CD4-positive, alpha-beta T cell treated with Interleukin-2 at 100 ng/mL for 4 hours (primary cell): ENCODE results near the gene PSMD10.

Experiments
- DNase-seq: peaks from one replicate; pipeline ENCODE4 v3.0.0-alpha.2; 2020; ENCODE audit warnings: low spot score

PSMD10 gene

GRCh38 chrX:108072746-108073145, 18.6 kb downstream of the PSMD10 start:
- DNase-seq: no peak

GRCh38 chrX:108071578-108071977, 19.8 kb downstream of the PSMD10 start:
- DNase-seq: no peak

DNA sequence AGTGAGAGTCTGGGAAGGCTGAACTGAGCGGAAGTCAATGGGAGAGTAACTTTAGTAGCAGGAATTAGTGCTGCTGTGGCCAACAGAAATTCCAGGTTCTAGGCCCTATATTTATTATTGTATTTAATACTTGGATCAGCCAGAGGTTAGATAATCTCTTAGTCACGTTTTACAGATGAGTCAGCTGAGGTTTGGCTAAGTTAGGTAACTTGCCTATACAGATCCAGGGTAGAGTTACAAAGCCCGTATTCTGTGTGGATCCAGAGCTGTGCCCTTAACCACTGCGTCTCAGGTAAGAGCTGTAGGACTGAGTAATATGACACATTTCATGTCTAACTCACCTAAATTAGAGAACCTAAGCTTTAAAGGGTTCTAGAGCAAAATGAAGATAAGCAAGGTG, 20.5 kb downstream of the PSMD10 start:
- DNase-seq: peak; percentile 8

- DNase-seq: no peak
These were observed 23.2 kb downstream of the PSMD10 start for GRCh38 chrX:108068121-108068520.

- DNase-seq: no peak
These were observed 26.7 kb downstream of the PSMD10 start for GRCh38 chrX:108064613-108065012.

DNA sequence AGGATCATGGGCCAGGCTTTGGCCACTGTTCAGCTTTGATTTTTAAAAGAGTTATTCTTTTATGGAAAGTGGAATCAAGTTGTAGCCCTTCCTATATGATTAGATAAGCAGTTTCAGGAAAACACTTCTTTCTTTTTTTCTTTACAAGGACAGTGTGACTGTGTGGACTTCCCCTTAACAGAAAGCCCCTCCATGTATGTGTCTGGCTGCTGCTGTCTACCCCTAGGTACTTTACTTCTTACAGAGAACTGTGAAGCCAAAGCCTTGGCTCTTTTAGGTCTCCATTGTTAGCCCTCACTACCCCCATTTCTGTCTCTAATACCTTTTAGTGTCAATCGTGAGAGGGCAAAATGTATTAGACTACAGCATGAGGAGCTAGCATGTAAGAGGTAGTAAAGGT, 27.3 kb downstream of the PSMD10 start:
- no peak for DNase-seq

DNA sequence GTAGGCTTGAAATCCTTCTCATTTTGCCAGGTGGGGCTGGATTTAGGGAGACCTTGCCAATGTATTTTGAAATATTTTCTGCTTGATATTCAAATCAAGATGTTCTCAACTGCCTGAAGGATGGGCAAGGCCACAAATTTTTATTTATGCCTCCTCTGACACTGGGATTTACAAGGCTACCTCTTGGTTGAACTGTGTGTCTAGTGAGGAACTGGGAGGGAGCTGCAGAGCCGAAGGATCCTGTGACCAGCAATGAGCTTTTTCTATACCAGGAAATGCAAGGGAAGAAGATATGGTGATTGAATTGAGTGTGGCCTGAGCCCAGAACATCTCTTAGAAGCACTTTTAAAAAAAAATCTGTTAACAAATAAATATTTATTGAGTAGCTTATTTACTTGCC, 31.5 kb downstream of the PSMD10 start:
- no peak for DNase-seq

DNA sequence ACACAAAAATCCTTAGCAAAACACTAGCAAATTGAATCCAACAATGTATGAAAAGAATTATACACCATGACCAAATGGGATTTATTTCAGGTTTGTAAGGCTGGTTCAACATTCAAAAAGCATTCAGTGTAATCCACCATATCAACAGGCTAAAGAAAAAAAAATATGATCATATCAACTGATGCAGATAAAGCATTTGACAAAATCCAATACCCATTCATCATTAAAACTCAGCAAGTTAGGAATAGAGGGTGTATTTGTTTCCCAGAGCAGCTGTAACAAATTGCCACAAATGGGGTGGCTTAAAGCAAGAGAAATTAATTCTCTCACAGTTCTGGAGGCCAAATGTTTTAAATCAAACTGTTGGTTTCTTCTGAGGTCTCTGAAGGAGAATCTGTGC, 35.8 kb downstream of the PSMD10 start:
- no peak for DNase-seq

- DNase-seq: no peak
These were observed 38.1 kb downstream of the PSMD10 start for GRCh38 chrX:108053218-108053617.

GRCh38 chrX:108049649-108050048, 41.7 kb downstream of the PSMD10 start:
- no peak for DNase-seq

DNA sequence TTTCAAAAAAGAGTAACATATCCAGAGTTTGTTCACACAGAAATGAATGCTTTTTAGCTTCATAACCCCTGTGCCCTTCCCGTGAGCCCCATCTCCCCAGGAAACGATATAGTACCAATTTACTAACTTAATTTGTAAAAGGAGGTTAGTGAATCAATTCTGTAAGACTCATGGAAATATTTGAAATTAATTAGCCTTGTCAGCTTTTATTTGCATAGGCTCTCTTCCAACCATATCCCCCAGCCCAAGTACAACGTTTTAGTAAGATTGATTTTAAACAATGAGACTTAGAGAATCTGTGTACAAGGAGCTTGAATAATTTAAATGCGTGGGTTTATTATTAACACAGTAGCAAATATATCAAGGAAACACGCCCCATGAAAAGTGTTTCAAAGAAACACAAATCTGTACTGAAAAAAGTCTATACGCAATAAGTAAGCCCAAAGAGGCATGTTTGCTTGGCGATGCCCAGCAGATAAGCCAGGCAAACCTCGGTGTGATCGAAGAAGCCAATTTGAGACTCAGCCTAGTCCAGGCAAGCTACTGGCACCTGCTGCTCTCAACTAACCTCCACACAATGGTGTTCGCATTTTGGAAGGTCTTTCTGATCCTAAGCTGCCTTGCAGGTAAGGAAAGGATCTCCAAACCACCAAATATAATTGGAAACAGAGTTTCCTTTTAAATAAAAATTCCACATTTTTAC, 46.6 kb downstream of the PSMD10 start, which contains the start of gene VSIG1:
Gene VSIG1 (plus strand): TSS at position 512 of the 703 bp plus-strand sequence. CDS start 66 bp downstream, at position 578.
- DNase-seq: no peak

DNA sequence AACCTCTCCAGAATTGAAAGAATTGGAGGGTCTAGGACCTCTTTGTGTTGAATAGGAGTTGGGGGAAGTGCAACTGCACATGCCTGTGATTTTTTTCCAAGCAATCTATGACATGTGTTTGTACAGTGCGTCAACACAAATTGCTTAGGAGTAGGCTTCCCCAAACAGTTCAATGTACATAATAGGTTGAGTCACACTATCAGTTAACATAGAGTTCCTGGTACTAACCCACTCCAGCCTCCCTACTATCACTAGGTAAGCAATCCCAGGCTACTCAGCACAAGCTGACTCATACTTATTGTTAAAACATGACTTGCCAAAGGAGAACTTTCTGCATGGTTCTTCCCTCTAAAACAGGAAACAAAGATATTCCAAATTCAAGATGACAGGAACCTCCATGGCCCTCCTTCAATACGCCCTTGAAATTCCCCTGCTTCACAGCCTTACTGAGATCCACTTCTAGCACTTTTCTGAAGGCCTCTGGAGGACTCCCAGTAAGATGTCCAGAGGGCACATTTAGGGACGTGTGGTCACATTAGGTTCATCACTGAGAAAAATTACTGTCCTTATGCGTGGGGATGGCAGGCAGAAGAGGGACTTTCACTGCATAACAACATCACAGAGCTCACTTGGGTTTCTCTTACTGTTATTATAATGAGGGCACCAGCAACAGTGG, 54.9 kb downstream of the PSMD10 start:
- DNase-seq: no peak

GRCh38 chrX:108034725-108035124, 56.6 kb downstream of the PSMD10 start:
- no peak for DNase-seq
